ENCODE measurements around the gene CRYL1.

- no peak for TF ChIP-seq CTCF (IDR thresholded peaks at IDR 0.05; ENCODE audit: control extremely low read depth in 1 of 3, insufficient read depth in 1 of 3, low read depth in 1 of 3, low read length in 3 of 3)
- TF ChIP-seq CBX5 (IDR thresholded peaks at IDR 0.05; ENCODE audit: low read depth, low read length) = no peak
Observed at GRCh38 chr13:20424559-20424852, 101.2 kb downstream of the CRYL1 start.
